ENCODE measurements around the gene ACTMAP.

The ACTMAP gene

GRCh38 chr19:40718774-40719391 lies 31.4 kb downstream of the ACTMAP start:
- peak; percentile 12 for DNase-seq (ENCODE audit: low read depth)

DNA sequence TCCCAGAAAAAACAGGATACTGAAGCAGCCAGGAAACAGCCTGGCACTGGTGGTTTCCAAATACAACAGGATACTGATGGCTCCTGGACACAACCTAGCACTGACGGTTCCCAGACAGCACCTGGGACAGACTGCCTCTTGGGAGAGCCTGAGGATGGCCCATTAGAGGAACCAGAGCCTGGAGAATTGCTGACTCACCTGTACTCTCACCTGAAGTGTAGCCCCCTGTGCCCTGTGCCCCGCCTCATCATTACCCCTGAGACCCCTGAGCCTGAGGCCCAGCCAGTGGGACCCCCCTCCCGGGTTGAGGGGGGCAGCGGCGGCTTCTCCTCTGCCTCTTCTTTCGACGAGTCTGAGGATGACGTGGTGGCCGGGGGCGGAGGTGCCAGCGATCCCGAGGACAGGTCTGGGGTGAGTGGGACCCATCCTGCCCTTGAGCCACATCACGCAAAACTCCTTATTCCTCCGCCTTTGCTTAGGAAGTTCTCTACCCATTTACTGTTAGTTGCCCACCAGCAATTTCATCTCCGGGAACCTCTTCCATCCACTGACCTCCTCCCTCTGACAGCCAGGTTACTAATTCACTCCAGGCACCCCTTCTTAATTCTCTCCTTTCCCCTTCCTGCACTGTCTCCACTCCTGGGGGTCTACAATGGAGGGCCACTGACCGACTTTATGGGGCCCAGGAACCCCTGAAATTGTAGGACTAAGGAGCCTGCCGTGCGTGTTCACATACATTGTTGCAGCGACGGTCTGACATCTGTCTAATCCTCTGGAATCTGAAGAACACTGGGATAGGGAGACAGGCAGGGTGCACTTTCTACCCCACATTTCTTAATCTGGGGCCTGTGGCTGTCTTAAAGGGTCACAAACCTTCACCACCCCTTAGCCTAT lies 32.1 kb downstream of the ACTMAP start:
- no peak for DNase-seq (ENCODE audit: low read depth)

DNA sequence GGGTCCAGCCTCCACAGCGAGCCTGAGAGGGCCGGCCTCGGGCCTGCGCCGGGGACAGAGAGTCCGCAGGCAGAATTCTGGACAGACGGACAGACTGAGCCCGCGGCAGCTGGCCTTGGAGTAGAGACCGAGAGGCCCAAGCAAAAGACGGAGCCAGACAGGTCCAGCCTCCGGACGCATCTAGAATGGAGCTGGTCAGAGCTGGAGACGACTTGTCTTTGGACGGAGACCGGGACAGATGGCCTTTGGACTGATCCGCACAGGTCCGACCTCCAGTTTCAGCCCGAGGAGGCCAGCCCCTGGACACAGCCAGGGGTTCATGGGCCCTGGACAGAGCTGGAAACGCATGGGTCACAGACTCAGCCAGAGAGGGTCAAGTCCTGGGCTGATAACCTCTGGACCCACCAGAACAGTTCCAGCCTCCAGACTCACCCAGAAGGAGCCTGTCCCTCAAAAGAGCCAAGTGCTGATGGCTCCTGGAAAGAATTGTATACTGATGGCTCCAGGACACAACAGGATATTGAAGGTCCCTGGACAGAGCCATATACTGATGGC lies 32.9 kb downstream of the ACTMAP start:
- peak; percentile 18 for DNase-seq (ENCODE audit: low read depth)

DNA sequence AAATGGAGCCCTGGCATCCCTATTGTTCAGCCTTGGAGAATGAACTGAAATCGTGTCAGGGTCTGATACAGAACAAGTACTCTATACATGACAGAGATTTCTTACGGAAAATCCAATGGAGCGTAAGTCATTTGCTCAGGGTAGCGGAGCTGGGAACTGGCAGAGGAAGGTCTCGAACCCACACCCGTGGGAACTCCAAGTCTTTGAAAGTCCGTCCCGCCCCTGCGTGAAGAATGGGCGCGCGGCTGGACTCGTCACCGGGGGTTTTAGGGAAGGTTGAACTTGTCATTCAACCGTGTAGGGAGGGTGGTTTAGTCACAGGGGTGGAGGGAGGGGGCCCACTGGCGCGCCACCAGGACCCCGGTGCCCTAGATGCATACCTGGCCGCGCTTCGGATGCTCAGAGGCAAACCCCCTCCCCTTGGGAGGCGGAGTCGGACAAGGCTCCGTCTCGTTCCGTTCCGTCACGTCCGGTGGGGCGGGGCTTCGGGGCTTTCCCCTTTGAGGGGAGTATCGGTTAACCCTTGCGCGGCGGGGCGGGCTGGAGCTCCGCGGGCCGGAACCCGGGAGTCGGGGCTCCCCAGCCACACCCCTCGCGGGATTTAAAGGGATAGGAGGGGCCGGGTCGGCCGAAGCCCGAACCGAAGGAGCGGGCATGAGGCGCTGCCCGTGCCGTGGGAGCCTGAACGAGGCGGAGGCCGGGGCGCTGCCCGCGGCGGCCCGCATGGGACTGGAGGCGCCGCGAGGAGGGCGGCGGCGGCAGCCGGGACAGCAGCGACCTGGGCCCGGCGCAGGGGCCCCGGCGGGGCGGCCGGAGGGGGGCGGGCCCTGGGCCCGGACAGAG lies 33.6 kb downstream of the ACTMAP start, which contains the start of the genes COQ8B and ITPKC:
COQ8B (minus strand) TSS at position 405 of the 843 bp plus-strand sequence. CDS start 2,254 bp downstream, outside the sequence.
ITPKC (plus strand) TSS at position 631 of the 843 bp plus-strand sequence; CDS start at position 655, 24 bp downstream.
- DNase-seq (ENCODE audit: low read depth): peak; percentile 91

DNA sequence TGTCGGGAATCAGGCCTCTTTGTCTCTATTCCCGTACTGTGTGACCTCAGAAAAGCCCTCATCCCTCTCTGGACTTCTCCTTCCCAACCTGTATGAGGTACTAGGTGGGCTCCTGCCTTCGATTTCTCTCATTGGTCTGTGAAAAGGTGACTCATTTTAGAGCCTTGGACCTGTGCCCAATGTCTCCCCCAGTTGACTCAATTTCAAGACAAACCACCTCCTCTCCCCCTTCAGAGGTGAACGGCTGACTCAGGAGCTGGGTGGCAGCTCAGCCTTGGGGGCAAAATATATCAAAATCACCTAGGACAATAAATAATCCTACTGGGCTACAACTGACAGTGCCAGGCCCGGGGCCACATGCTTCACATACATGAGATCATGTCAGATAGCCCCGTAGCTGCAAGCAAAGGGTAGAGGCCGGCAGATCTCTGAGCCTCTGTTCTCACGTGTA lies 34.2 kb downstream of the ACTMAP start:
- DNase-seq (ENCODE audit: low read depth): no peak

GRCh38 chr19:40714441-40715299 lies 35.6 kb downstream of the ACTMAP start:
- peak; percentile 86 for DNase-seq (ENCODE audit: low read depth)

DNA sequence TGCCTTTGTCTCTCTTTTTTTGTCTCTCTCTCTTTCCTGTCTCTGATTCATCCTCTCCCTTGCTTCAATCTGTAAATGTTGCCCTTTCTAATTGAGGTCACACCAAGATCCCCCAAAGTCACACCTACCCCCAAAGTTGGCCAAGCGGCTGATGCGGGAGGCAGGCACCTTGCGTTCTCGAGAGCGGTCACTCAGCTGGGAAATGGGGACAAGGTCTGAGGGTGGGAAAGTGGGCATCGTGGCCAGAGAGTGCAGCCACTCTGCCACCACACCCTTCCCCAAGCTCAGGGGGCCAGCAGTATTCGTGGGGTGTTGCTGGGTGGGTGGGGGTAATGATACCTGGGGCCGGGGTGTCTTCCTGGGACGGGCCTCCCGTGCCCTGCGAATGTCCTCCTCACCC lies 36.3 kb downstream of the ACTMAP start:
- DNase-seq (ENCODE audit: low read depth): no peak

DNA sequence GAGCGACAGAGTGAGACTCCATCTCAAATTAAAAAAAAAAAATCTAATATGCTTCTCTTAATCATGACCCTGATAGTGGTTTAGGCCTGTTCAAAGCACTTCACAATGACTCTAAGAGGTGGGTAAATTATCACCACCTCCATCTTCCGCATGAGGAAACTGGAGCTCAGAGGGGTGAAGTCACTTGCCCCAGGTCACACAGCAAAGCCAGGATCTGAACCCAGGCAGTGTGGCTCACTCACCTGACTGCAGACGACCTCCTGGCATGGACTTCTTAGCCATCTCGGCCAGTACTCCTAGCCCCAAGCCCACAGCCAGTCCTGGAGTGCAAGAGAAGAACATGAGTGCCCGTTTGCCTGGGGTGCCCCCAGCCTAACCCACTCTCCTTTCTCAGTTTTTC lies 40.5 kb downstream of the ACTMAP start:
- no peak for DNase-seq (ENCODE audit: low read depth)

DNA sequence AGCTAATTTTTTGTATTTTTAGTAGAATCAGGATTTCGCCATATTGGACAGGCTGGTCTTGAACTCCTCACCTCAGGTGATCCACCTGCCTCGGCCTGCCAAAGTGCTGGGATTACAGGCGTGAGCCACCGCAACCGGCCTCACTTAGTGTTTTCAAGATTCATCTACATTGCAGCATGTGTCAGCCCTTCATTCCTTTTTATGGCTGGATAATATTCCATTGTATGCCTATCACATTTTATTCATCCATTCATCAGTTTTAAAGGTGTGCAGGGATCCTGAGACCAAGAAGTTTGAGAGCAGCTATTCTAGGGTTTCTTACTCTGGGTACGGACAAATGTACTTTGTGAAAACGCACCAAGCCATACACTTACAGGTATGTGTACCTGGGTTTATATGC lies 42.7 kb downstream of the ACTMAP start:
- DNase-seq (ENCODE audit: low read depth): no peak

DNA sequence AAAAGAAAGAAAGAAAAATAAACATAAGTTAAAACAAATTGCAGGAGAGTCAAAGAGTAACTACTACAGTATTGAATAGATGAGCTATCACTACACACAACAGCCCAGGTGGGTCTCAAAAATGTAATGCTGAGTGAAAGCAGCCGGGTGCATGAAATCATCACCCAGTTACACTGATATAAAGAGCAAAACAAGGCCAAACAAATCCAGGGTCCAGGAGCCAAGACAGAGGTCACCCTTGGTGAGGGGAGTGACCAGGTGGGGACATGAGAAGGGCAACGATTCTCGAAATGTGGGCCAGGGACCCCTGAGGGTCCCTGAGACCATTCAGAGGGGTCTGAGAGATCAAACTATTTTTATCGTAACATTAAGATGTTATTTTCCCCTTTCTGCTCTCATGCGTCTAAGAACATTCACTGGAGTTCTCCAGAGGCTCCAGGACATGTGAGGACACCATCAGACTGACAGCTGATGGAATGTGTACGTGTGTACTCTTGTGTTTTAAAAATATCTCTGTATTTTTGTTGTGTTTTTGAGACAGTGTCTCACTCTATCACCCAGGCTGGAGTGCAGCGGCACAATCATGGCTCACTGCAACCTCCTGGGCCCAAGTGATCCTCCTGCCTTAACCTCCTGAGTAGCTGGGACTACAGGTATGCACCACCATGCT lies 44.2 kb downstream of the ACTMAP start:
- no peak for DNase-seq (ENCODE audit: low read depth)

GRCh38 chr19:40705362-40705651 lies 45.0 kb downstream of the ACTMAP start:
- DNase-seq (ENCODE audit: low read depth): no peak

DNA sequence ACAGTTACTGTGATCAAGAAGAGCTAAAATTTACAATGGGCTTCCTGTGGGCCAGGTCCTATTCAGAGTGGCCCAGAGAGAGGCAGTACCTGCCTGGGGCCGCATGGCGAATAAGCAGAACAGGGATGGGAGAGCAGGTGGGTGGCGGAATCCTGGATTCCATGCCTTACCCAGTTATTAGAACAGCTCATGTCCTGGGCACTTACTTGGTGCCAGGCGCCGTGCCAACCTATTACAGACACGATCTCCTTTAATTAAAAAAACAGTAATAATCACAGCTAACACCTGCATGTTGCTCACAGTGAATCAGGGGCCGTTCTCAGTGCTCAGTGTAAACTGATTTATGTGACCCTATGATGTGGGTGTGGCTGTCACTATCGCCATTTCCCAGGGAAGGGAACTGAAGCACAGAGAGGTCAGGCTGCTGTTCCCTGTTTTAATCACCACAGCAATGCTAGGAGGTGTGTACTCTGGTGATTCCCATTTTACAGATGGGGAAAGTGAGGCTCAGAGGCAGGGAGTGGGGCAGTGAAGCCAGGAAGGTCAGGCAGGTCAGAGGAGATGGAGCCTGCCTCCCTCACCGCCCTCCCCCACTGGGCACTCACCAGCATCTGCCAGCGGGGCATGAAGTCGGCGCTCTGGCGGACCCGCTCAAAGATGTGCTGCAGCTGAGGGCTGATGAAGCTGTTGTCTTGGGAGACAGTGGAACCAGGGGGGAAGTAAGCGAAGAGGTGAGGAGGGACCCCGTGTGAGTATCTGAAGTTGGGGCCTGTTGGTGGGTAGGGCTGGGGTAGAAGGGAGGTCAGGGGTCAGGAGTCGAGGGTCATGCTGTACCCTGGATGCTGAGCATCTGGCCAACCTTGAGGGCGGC lies 45.6 kb downstream of the ACTMAP start:
- no peak for DNase-seq (ENCODE audit: low read depth)

- no peak for DNase-seq (ENCODE audit: low read depth)
Observed at GRCh38 chr19:40703029-40703755, 47.1 kb downstream of the ACTMAP start.

GRCh38 chr19:40702337-40703012 lies 47.8 kb downstream of the ACTMAP start:
- DNase-seq (ENCODE audit: low read depth): no peak

DNA sequence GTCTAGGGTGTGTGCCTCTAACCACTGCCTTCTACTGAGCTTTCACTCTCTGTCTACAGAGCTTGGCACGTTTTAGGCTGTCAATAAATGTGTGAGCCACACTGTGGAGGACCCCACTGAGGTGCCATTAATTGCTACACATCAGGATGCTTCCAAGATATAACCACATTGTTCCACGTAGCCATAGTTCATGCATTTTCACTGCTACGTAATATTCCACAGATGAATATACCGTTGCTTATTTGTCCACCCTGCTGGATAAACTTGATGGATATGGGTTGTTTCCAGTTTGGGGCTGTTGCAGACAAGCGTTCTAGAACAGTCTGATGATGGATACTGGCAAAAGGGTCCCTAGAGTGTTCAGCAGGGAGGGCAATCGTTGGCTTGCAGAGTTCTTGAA lies 48.5 kb downstream of the ACTMAP start:
- DNase-seq (ENCODE audit: low read depth): no peak

GRCh38 chr19:40700083-40700482 lies 50.2 kb downstream of the ACTMAP start:
- no peak for DNase-seq (ENCODE audit: low read depth)

GRCh38 chr19:40697007-40697406 lies 53.3 kb downstream of the ACTMAP start:
- DNase-seq (ENCODE audit: low read depth): no peak

DNA sequence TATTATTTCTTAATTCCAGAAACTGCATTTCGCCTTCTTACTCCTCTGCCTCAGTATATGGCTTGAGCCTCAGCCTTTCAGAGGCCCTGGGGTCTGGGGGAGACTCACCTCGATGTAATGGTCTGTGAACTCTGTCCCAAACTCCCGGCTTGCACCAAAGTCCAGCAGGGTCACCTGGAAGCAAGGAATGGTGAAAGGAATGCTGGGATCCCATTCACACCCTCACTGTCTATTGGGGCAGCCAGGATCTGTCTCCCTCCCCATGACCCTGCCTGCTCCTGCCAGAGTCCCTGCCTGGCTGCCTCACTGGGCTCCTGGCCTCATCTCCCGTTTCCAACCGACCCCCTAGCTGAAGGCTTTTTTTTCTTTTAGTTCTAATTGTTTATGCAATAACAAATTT lies 54.4 kb downstream of the ACTMAP start:
- no peak for DNase-seq (ENCODE audit: low read depth)

Data from fibroblast of the conjunctiva (primary cell).